HUDEP-2 (cell line): Measurements from ENCODE around the gene NUP62.
A peak's percentile ranks its signal among the peaks of the same experiment; 100 is the strongest.
"Not testable (repeated sequence)": the region's sequence is repeated elsewhere in the genome, so short reads cannot be mapped to it uniquely, and the experiment has no call there.

ENCODE experiments used
- DNase-seq, 76 experiments: peaks; one replicate each; lab custom pipeline; 2025; ENCODE audit not compliant: unreplicated experiment in 76 of 76; lab: John Stamatoyannopoulos, UW

The NUP62 gene

DNA sequence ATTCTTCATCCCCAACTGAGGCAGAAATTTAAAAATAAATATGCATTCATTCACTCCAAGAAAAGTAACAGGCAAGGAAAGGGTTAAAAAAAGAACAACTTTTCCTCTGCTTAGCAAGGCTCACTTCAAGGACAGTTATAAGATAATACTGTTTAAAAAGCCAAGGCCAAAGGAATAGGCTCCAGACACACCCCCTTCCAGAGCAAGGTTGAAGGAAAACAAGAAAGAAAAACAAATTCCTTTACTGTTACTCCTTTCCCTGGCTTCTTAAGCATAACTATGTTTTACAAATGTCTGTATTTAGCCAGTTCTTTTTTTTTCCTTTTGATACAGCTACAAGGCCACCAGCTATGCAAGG is 23.2 kb upstream of the NUP62 start:
- no peak for DNase-seq

DNA sequence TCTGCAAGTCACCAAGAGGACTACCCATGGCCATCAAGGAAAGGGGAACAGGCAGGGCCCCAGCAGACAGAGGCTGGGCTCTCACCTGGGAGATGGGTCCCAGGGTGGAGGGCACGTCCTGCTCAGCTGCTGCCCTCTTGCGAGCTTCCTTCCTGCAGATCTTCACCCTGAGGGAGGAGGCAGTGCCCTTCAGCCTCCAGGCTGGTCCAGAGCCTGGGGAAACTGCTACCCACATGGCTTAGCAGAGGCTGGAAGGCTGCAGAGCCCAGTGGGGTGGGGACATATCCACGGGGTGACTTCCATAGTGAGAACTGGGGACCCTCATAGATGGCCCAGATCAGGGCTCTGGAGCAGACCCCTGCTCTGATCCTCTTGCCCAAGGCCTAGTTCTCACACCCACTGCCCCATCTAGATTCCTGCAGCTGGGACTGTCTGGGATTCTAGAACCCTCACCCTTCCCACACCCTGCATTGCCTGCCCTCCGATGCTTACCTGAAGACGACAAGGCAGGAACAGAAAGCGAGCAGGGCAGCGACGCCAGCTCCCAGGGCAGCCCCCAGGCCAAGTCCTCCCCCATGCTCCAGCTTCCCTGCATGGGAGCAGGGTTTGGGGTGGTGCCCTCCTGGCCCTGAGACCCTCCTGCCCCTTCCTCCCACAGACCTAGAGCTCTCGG is 22.6 kb upstream of the NUP62 start:
- no peak for DNase-seq

DNA sequence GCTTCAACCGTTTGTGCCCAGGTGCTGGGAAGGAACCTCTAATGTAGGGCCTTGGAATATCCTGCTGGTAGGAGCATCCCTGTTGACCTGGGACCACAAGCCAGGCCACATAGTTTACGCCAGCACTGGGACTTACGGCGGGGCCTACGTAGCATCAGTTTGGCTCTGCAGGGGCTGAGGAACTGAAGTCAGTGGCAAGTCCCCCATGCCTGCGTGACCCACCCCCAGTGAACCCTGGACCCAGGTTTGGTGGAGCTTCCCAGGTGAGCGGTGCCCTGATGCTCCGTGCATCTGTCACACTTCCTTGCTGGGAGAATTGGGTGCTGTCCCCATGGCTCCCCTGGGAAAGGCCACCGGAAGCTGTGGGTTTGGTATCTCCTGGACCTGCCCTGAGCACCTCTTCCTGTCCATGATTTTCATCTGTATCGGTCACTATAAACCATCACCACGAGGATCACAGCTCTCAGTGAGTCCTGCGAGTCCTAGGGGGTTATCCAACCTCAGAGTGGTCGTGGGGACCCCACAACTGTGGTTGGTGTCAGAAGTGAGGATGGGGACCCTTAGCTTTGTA is 21.7 kb upstream of the NUP62 start:
- DNase-seq, result no peak

DNA sequence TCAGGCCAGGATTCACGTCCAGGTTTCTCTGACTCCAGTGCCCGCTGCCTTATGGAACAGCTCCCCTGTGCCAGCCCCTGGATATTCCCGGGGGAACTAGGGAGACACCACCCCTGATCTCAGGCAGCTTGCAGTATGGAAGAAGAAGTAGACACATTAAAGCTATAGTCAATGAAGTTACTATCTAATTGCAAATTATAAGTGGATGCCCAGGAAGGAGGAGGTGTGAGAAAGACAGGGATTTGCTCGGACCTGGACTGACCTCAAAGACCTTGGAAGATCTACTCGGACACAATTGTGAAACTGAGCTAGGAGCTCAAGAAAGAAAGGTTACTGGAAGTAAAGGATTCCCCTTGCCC is 21.3 kb upstream of the NUP62 start:
- DNase-seq, result no peak

DNA sequence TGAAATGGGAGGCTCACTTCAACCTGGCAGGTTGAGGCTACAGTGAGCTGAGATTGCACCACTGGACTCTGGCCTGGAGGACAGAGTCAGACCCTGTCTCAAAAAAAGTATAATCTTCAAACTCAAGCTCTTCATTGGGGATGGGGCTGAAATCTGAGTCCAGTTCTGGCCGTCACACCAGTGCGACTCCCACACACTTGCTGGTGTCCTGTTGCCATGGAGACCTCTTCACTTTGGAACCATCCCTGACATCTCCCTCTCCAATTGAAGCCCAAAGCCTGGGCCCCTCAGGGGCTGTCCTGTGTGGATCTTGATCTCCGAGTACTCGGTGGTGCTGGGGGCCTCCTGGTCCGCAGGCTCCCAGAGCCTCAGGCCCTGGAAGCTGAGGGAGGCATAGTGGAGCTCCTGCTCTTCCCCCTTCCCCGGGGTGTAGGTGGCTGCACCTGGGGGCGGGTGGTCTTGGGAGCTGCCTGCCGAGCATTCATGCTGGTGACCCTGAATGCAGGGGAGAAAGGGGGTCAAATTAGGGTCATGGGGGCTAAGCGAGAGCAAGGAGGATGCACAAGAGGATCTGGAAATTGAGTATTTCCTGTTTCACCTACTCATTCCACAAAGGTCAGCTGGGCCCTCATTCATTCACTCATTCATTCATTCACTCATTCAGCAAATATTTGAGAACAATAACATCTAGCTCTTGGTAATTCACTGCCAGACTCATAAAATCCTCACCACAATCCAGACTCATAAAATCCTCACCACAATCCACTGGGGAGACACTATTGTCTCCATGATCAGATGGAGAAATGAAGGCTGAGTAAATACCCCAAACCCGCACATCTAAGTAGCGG is 20.7 kb upstream of the NUP62 start:
- no peak for DNase-seq

DNA sequence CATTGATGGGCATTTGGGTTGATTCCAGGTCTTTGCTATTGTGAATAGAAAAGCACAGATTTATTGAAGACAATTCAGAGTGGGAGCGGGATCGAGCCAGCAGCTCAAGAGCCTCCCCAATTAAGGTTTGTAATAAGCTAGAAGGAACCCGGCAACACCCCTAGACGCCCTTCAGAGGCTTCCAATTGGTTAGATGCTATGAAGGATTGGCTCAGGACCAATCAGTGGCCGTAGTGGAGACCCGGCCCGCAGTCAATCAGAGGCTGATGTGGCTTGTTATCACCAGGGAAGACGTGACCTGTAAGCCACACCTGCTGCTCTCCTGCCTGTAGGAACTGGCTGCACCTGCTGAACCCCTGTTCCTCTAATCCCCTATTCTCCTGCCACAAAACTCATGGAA is 17.1 kb upstream of the NUP62 start:
- no peak for DNase-seq

DNA sequence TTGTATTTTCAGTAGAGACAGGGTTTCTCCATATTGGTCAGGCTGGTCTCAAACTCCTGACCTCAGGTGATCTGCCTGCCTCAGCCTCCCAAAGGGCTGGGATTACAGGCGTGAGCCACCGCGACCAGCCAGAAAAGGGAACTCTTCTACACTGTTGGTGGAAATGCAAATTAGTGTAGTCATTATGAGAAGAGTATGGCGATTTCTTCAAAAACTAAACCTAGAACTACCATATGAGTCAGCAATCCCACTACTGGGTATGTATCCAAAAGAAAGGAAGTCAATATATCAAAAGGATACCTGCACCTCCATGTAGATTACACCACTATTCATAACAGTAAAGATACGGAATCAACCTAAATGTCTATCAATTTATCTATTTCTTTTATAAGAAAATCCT is 15.3 kb upstream of the NUP62 start:
- not testable (repeated sequence) for DNase-seq

DNA sequence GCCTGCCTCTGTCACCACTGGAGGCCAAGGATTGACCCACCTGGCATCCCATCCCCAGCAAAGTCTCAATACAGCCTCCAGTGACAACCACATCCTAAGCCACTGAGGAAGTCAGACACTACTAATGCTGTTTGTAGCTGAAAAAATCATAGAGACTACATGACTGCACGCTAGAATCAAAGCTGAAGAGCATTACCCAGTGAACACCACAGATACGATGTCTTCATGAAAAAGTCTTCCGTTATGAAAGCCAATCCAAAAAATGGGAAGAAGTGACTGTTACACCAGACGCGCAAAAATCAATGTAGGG is 11.1 kb upstream of the NUP62 start:
- no peak for DNase-seq

DNA sequence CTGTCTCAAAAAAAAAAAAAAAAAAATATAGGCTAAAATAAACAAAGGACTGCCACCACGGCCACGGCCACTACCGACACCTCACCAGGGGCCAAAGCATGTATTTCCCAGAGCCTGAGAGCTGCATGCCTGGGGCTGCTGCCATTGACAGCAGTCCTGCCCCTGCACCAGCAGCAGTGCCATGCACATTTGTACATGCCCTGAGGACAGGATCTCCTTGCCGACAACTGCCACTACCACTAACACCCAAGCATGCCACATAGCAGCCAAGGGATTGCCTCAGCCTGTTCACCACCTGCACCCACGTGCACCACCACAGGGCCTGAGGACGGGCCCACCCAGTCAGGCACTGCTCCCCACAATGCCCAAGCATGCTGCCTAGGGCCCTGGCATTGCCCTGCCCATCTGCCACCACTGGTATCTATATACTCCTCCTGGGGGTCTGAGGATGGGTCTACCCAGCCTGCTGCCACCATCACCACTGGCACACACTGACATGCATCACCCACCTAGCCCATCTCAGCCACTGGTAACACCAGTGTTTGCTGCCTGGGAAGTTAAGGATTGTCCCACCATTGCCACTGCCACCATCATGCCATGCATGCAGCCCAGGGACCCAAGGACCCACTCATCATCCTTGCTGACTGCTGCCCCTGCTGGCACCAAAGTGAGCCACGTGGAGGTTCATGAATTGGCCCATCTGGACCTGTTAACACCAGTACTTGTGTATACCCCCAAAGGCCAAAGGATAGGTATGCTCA is 10.6 kb upstream of the NUP62 start:
- peak in 6 of 76 experiments; percentile 8 to 24 (median 18) for DNase-seq

DNA sequence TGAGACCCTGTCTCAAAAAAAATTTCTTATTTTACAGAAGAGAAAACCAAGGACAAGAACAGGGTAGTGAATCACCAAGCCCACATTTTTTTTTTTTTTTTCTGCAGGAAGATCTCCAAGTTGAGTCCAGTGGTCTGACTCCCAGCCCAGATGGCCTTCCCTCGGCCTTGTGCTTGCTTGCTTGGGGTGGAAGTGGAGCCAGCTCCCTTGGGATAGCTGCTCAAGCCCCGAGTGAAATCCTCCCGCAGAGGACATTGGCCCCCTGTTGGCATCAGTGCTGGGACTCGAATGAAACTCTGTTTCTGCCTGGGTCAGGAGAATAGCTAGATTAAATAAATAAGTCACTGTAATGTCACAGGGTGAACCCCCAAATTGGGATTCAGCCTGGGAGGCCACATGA is 9.4 kb upstream of the NUP62 start:
- no peak for DNase-seq

DNA sequence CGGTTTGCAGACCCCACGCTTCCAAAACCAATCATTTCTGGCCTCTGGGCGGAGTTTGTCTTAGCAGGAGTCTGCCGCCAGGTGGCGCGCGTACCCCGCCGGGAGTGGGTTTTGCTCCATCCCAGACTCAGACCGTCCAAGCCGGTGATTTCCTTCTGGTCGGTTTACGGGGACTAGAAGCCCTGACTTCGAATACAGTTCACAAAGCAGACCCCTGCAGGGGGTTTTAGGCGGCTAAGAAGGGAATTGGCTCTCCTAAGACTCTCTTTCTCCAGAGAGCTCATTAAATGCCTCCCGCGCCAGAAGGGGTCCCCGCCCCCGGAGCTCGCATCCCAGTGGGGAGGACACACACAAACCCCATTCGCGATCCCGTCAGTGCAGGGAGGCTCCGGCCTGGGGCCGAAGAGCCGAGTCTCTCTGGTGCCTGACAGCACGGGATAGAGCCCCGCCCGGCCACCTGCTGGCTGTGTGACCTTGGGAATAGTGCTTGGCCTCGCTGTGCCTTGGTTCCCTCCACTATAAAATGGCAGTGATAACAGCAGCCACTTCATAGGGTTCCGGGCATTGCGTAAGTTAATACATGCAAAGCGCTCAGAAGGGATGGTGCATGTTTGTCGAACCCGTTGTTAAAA is 8.6 kb upstream of the NUP62 start:
- peak in 67 of 76 experiments; percentile 14 to 90 (median 63) for DNase-seq

DNA sequence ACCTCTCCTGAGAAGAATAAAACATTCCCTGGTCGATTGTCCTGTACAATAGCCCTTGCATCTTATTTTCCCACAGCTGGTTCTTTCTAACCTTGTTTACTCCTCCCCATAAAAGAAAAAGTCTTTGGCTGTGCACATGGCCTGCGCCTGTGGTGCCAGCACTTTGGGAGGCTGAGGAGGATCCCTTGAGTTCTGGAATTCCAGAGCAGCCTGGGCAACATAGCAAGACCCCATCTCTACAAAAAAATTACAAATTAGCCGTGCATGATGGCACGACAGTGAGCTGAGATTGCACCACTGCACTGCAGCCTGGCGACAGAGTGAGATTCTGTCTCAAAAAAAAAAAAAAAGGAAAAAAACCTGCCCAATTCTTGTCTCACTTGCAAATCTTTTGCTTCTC is 7.2 kb upstream of the NUP62 start:
- DNase-seq, result no peak

DNA sequence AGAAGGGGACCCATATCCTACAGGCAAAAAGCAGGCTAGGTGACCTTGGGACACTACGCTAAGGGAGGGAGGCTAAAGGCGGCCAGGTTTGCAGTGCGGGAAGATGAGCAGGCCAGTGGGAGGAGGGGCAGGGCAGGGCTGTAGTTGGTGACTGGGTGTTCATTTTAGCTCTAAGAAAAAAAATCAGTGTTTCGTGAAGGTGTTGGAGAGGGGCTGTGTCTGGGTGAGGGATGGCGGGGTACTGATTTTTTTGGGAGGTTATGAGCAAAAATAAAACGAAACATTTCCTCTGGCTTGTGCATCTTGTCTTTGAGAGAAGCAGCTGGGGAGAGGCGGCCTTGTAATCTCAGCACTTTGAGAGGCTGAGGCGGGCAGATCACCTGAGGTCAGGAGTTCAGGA is 4.3 kb upstream of the NUP62 start:
- no peak for DNase-seq

DNA sequence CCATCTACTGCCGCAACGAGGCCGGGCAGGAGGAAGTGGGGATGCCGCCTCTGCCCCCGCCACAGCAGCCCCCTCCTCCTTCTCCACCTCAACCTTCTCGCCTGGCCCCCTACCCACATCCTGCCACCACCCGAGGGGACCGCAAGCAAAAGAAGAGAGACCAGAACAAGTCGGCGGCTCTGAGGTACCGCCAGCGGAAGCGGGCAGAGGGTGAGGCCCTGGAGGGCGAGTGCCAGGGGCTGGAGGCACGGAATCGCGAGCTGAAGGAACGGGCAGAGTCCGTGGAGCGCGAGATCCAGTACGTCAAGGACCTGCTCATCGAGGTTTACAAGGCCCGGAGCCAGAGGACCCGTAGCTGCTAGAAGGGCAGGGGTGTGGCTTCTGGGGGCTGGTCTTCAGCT is 3.4 kb upstream of the NUP62 start:
- no peak for DNase-seq

DNA sequence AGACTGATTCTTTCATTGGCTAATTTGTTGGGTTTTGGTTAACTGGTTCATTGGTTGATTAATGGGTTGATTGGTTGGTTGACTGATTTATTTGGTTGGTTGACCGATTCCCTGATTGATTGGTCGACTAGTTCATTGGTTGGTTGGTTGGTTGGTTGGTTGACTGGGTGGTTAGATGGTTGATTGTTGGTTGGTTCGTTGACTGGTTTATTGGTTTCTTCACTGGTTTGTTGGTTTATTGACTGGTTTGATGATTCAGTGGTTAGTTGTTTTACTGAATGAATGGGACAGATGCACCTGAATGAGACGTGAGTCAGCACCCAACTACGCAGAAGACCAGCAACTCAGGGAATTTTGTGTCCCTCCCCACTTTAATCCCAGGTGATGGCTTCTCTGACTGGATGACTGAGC is 2.7 kb upstream of the NUP62 start:
- DNase-seq, result no peak

DNA sequence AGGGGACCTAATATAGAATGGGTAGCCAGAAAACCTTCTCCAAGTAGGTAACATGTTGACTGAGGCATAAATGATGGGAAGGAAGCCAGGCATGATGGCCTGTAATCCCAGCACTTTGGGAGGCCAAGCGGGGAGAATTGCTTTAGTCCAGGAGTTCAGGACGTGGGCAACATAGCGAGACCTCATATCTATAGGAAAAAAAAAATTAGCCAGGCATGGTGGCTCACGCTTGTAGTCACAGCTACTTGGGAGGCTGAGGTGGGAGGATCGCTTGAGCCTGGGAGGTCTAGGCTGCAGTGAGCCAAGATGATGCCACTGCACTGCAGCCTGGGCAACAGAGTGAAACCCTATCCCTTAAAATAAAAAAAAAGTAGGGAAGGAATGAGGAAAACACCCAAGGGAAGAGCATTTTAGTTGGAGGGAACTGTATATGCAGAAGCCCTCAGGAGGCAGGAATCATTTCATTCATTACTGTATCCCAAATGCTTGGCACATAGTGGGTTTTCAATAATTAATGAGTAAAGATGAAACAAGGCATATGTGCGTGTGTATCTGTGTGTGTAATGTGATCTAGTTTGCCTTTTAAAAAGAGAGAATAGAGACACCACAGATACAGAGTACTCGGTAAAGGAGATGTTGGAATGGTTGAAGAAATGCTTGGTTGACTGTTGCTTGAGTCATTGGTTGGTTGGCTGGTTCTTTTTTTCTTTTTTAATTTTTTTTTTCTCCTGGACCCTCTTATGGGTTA is 2.2 kb upstream of the NUP62 start:
- DNase-seq, result no peak

DNA sequence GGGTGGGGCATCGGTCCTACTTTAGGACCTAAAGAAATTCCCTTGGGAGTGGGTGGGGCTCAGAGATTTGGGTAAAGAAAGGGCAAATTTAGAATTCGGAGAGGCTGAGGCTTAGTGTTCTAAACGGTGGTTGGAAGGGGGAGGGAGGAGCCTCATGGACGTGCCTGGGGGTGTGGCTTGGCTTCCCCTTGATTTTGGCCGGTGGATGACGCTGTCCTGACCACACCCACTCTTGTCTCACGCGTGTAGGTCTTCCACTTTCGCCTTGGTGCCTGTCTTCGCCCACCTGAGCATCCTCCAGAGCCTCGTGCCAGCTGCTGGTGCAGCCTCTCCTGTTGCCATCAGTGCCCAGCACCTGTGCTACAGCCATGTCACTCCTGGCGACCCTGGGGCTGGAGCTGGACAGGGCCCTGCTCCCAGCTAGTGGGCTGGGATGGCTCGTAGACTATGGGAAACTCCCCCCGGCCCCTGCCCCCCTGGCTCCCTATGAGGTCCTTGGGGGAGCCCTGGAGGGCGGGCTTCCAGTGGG is 1.2 kb upstream of the NUP62 start:
- DNase-seq, result peak in 17 of 76 experiments; percentile 6 to 46 (median 20)

DNA sequence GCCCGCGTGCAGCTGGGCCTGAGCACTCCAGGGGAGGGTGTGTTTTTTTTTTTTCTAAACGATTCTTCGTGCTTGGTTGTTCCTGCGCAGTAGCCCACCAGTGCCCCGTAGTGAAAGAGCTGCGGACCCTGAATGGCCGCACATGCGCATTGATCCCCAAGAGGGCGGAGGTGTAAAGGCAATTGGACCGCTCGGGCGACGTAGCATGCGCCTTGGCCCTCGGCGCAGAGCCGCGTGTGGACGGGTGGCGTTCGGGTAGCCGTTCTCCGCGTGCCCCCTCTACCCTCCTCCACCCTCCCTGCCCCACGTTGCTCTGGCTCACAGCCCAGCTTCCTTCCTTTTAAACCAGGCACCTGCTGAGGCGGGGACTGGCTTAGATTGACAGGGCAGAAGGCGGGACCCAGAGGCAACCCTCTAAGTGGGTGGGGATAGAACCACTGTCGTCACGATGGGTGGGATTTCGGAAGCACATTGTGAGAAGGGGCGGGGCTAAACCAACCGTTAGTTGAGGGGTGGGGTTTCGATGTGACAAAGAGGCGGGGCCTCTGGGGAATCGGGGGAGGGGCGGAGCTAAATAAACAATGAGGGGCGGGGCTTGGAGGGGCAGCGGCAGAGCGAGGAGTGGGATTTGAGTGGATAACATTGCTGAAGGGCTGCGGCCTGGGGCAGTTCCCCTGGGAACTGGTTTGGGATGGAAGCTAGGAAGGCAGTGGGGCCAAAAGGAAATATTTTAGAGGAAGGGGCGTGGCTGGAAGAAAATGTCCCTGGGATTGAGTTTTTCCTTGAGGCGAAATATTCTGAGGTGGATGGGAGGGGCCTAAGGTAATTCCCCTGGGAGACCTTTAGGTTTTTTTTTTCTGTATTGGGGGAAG is 543 bp upstream of the NUP62 start:
- DNase-seq, result peak; percentile 37 to 100 (median 98)
